SKM-1 treated with dmso at 0.1 percent for 144 hours (cell line): ENCODE data around the gene MTFR2.
"Not testable (repeated sequence)": the region's sequence is repeated elsewhere in the genome, so short reads cannot be mapped to it uniquely, and the experiment has no call there.

Experiments used
- DNase-seq: peaks from one replicate; lab custom pipeline; 2025; ENCODE audit not compliant: unreplicated experiment; lab: John Stamatoyannopoulos, UW

MTFR2 gene

DNA sequence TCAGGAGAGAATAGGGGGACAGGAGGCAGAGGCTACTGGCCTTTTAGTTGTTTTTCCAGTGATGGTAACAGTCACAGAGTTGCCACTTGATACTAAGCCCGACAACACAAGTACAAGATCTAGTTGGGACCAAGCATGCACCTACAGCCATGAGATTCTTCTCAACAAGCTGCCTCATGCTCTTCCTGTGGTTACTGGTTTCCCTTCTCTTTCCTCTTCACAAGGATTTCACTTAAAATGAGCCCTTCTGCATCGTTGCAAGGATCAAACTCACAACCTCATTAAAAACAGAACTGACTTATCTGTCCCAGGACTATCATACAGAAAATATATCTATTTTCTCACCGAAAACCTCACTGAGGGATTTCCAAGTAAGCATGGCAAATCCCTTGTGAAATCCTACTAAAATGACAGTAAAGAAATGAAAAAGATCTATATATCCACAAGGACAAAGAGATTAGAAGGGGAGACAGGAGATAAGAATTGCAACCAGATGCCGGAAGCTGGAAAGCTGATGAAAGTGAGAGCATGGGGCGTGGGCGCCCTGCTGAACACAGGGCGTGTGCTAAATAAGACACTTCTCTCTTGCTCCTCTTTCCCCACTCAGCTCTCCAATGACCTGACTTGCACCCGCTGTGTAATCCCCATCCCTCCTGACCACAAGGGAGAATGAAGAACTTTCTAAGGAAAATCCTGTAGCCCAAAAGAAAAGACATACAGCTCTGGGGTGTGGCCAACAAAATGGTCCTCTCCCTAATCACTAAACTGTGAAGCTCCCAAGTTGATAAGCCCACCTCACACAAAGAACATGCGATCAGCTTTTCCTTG, 13.4 kb downstream of the MTFR2 start:
- DNase-seq = no peak

- DNase-seq = no peak
These were observed 14.9 kb downstream of the MTFR2 start for GRCh38 chr6:136235233-136235564.

DNA sequence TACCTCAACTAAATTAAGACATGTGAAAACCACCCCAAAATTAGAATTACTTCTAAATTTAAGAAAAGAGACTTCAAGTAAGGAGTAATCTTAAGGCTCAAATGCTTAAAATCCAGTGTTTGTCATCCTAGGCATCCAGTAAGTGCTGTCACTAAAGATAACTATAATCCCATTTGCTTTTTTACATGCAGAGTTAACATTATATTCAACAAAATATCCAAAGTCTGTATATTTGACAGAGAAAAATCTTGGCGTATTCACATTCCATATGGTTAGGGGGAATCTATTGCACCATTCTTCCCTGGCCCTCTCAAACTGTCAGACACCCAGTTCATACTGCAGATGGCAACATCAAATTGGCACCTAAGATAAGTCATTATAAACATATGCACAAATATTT, 17.4 kb downstream of the MTFR2 start:
- DNase-seq = no peak

GRCh38 chr6:136230219-136230853, 19.8 kb downstream of the MTFR2 start:
- DNase-seq = no peak

DNA sequence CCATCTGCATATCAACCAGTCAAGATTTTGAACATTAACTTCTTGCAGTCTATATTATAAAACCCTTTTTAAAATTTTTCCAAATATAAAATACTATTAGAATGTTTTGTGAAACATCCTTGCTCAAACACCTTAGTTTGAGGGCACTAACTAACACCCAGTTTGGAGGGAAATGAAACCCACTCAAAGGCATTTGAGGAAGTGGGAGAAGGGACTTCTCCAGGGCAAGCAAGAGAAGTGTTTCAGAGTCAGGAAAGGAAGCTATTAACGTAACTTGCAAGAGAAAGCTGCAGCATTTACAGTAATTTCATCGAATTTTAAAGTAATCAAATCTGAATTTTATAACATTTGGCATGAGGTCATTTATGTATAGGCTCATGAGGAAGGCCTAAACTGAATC, 21.3 kb downstream of the MTFR2 start:
- DNase-seq = peak; percentile 61

DNA sequence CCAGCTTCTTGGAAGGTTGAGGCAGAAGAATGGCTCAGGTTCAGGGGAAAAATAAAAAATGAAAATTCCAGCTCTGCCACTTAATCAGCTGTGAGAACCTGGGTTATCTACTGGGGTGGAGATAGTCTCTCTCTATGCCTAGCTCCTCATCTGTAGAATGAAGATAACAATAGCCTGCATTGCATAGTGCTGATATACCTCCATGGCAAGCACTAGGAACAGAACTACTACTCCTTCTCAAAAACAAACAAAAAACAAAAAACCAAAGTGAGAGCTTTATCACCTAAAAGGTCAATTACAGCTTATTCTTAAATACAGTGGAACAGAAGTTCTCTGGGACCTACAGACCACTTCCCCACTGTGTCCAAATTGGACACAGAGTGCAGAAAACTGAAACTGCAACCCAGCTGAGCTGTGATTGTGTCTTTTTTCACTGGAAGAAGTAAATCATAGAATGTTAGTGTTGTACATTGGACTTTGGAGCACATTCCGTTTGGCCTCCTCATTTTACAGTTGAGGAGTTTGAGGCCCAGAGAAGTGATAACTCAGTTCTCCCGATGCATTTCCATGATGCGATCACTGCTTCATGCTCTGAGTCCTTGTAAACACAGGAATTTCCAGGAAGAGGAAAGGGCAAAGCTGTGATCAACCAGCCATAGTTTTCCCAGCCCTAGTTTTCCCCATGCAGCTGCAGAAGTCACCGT, 23.3 kb downstream of the MTFR2 start:
- DNase-seq = no peak

GRCh38 chr6:136226027-136226673, 24.0 kb downstream of the MTFR2 start:
- DNase-seq = peak; percentile 66

DNA sequence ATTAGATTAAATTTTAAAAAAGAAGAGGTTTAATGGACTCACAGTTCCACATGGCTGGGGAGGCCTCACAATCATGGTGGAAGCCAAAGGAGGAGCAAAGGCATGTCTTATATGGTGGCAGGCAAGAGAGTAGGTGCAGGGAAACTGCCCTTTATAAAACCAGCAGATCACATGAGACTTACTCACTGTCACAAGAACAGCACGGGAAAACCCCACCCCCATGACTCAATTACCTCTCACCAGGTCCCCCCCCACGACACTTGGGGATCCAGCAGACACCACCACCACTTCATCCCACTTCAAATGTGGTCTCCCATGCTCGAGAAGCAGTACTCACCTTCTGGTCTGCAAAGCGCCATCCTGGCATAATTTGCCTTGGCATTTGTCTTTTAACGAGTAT, 24.6 kb downstream of the MTFR2 start:
- DNase-seq = no peak

GRCh38 chr6:136224974-136225373, 25.1 kb downstream of the MTFR2 start:
- not testable (repeated sequence) for DNase-seq

- no peak for DNase-seq
These were observed 33.4 kb downstream of the MTFR2 start for GRCh38 chr6:136216503-136217401.

GRCh38 chr6:136213853-136214252, 36.3 kb downstream of the MTFR2 start:
- DNase-seq = no peak

GRCh38 chr6:136213012-136213539, 37.0 kb downstream of the MTFR2 start:
- no peak for DNase-seq

DNA sequence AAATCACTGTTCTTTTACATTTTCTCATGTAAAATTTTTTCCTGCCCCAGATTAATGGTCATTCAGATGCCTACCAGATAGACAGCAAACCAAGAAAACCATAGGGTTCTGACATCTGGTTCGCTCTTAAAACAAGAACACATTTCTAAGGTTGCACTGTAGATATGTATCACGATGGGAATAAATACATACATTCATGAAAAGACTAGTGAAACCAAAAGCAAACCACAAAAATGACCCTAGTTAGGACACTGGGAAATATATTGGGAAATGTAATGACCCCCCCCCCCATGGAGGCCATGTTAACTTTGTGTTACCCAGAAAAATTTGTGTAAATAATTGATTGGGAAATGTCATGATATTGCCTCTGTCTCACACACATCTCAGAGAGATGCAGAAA, 37.5 kb downstream of the MTFR2 start:
- DNase-seq = no peak

GRCh38 chr6:136210398-136211165, 39.5 kb downstream of the MTFR2 start:
- no peak for DNase-seq

DNA sequence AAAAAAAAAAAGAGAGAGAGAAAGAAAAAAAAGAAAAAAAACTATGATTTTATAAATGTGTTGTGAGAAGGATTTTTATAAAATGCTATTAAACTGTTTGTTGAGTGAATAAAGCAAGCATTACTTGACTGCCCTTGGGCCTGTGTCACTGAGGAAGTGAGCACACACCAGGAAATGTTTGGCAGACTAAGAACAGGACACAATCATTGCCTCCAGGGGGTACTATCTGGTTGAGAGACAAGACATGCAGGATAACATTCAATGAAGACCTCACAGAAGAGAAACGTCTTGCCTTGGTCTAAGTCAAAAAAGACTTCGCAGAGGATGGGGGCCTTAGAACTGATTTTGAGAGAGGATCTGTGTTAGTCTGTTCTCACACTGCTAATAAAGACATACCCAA, 40.6 kb downstream of the MTFR2 start:
- DNase-seq = no peak

GRCh38 chr6:136208783-136209182, 41.3 kb downstream of the MTFR2 start:
- no peak for DNase-seq

- DNase-seq = no peak
These were observed 48.4 kb downstream of the MTFR2 start for GRCh38 chr6:136201732-136202131.

DNA sequence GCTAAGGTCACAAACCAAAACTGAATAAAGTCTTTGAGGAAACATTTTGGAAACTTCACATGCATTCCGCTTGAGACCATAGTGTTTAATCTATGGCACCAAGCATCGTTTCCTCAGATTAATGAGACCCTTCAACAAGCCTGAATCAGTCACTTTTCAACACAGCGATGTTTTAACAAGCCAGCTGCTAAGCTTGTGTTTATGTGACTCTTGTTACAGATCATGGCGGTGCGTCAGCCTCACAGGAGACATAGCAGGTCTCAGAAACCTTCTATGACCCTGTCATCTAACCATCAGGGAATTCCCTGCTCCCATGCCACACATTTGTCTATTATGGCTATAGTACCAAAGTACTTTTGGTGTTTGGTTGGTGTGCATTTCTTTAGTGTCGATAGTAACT, 57.2 kb downstream of the MTFR2 start:
- DNase-seq = no peak

DNA sequence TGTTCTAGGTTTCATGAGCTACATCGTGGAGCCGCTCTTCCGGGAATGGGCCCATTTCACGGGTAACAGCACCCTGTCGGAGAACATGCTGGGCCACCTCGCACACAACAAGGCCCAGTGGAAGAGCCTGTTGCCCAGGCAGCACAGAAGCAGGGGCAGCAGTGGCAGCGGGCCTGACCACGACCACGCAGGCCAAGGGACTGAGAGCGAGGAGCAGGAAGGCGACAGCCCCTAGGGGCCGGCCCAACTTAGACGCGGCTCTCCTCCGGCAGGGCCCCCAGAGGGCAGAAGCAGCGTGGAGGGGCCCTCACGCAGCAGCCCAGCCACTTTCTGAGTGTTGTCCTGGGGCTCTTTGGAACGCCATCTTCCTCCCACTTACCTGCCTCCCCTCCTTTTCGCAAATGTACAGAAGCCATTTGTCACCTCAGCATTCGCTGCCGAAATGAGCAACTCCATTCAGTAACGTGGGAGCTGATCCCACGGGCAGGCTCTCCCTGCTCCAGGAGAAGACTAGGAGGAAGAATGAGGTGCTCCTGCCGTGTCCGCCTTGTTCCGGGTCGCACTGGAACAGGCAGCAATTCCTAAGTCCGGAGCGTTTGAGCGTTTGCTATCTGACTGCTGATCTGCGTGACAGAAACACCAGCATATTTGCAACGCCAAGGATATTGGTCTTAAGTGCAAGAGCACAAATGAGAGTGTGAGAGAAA, 58.4 kb downstream of the MTFR2 start:
- DNase-seq = no peak
